ENCODE measurements around the gene FAAP20.

The FAAP20 gene

GRCh38 chr1:2175681-2176454 lies 18.7 kb downstream of the FAAP20 start:
- Mint-ChIP-seq H3K27me3 (no peaks in the 10 kb centered on the region), H3K4me3 (no peak overlapping the region), H3K36me3 (ENCODE audit: low read depth) (peaks cover 39% of the 10 kb centered on the region), H3K4me1 (ENCODE audit: low read depth) (peaks cover 7% of the 10 kb centered on the region), H3K27ac (no peak overlapping the region), H3K9me3 (no peaks in the 10 kb centered on the region)
- no peak for DNase-seq

DNA sequence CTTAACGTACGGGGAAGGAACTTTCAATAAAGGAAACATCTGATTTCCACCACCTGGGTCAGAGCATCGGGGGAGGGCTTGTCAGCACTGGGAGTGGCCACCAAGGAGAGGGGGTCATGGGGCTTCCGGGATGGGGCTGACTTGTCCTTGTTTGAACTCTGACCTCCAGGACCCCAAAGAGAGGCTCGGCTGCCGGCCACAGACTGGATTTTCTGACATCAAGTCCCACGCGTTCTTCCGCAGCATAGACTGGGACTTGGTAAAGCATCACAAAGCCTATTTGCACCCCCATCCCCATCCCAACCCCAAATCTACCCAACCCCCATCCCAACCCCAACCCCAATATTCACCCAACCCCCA lies 19.5 kb downstream of the FAAP20 start:
- peaks cover 7% of the 10 kb centered on the region for H3K4me1 Mint-ChIP-seq (ENCODE audit: low read depth)
- peaks cover 33% of the 10 kb centered on the region for H3K36me3 Mint-ChIP-seq (ENCODE audit: low read depth)
- H3K9me3 Mint-ChIP-seq = no peaks in the 10 kb centered on the region
- no peaks in the 10 kb centered on the region for H3K27me3 Mint-ChIP-seq
- H3K4me3 Mint-ChIP-seq = peak overlapping the region; percentile 42
- DNase-seq = no peak
- H3K27ac Mint-ChIP-seq = peak overlapping the region; percentile 17

DNA sequence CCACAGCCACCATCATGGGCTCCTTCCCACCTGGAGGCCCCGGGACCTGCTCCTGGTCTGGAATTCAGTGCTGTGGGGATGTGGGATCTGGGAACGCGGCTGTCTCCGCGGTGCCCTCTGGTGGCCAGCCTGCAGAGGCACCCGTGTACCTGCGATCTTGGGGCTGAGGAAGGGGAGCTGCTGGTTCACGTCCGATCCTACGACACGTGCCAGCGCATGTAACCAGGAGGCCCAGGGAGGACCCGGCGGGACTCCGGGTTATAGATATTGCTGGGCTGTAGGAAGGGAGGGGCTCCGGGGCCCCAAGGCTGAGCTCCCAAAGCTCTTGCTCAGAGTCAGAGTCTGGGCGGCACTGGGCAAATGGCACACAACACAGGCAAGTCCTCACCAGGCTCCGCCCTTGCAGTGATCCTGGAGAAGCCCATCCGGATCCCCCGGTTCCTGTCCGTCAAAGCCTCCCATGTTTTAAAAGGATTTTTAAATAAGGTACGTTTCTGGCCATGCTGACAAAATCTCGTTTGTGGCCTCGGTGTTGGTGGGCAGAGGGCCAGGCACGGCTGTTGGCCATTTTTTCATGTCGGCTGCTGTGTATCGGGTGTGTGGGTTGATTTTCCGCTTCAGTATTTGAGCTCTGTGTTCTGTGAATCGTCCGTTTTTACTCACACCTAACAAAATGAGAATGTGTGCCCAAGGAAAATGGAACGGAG lies 20.1 kb downstream of the FAAP20 start:
- H3K4me3 Mint-ChIP-seq = peak overlapping the region; percentile 42
- H3K9me3 Mint-ChIP-seq = no peaks in the 10 kb centered on the region
- H3K36me3 Mint-ChIP-seq (ENCODE audit: low read depth) = peaks cover 28% of the 10 kb centered on the region
- peak; percentile 66 for DNase-seq
- peaks cover 7% of the 10 kb centered on the region for H3K4me1 Mint-ChIP-seq (ENCODE audit: low read depth)
- peak overlapping the region; percentile 17 for H3K27ac Mint-ChIP-seq
- H3K27me3 Mint-ChIP-seq = no peaks in the 10 kb centered on the region

GRCh38 chr1:2173546-2174347 lies 20.8 kb downstream of the FAAP20 start:
- Mint-ChIP-seq H3K27ac (no peak overlapping the region), H3K9me3 (no peaks in the 10 kb centered on the region), H3K36me3 (ENCODE audit: low read depth) (peaks cover 25% of the 10 kb centered on the region), H3K4me1 (ENCODE audit: low read depth) (peaks cover 7% of the 10 kb centered on the region), H3K27me3 (no peaks in the 10 kb centered on the region), H3K4me3 (no peak overlapping the region)
- DNase-seq = no peak

DNA sequence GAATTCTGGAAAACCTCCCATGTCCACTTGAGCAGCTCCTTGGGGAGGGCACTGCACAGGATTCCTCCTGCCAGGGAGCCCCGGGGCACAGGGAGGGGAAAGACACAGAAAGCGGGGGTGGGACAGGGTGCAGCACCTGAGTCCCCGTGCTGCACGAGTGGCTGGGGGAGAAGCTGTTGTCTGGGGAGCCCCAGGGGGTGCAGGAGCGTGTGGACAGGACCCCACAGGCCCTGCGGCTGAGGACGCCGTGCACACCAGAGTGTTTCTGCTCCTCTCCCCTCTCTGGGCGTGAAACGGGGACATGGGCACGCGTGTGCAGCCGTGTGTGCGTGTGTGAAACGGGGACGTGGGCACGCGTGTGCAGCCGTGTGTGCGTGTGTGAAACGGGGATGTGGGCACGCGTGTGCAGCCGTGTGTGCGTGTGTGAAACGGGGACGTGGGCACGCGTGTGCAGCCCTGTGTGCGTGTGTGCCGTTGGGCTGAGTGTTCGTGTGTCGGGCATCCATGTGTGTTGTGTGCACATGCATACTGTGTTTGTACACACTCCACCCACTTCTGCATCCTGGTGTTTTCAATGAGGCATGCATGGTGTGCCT lies 21.9 kb downstream of the FAAP20 start:
- no peaks in the 10 kb centered on the region for H3K27me3 Mint-ChIP-seq
- no peaks in the 10 kb centered on the region for H3K9me3 Mint-ChIP-seq
- no peak for DNase-seq
- no peak overlapping the region for H3K4me3 Mint-ChIP-seq
- H3K36me3 Mint-ChIP-seq (ENCODE audit: low read depth) = peaks cover 21% of the 10 kb centered on the region
- no peak overlapping the region for H3K27ac Mint-ChIP-seq
- H3K4me1 Mint-ChIP-seq (ENCODE audit: low read depth) = peaks cover 7% of the 10 kb centered on the region

- H3K27ac Mint-ChIP-seq = no peak overlapping the region
- no peak overlapping the region for H3K4me3 Mint-ChIP-seq
- no peaks in the 10 kb centered on the region for H3K9me3 Mint-ChIP-seq
- H3K4me1 Mint-ChIP-seq (ENCODE audit: low read depth) = peaks cover 7% of the 10 kb centered on the region
- H3K36me3 Mint-ChIP-seq (ENCODE audit: low read depth) = peaks cover 21% of the 10 kb centered on the region
- DNase-seq = no peak
- H3K27me3 Mint-ChIP-seq = no peaks in the 10 kb centered on the region
Measured at GRCh38 chr1:2172012-2172411, 22.6 kb downstream of the FAAP20 start.

GRCh38 chr1:2170211-2170610 lies 24.4 kb downstream of the FAAP20 start:
- no peak overlapping the region for H3K27ac Mint-ChIP-seq
- peaks cover 16% of the 10 kb centered on the region for H3K36me3 Mint-ChIP-seq (ENCODE audit: low read depth)
- H3K4me3 Mint-ChIP-seq = no peak overlapping the region
- H3K9me3 Mint-ChIP-seq = no peaks in the 10 kb centered on the region
- DNase-seq = no peak
- no peaks in the 10 kb centered on the region for H3K27me3 Mint-ChIP-seq
- H3K4me1 Mint-ChIP-seq (ENCODE audit: low read depth) = peaks cover 7% of the 10 kb centered on the region

- Mint-ChIP-seq H3K27ac (no peak overlapping the region), H3K9me3 (no peaks in the 10 kb centered on the region), H3K27me3 (no peaks in the 10 kb centered on the region), H3K4me1 (ENCODE audit: low read depth) (peaks cover 2% of the 10 kb centered on the region), H3K36me3 (ENCODE audit: low read depth) (peaks cover 16% of the 10 kb centered on the region), H3K4me3 (no peak overlapping the region)
- no peak for DNase-seq
Measured at GRCh38 chr1:2169200-2169836, 25.3 kb downstream of the FAAP20 start.

DNA sequence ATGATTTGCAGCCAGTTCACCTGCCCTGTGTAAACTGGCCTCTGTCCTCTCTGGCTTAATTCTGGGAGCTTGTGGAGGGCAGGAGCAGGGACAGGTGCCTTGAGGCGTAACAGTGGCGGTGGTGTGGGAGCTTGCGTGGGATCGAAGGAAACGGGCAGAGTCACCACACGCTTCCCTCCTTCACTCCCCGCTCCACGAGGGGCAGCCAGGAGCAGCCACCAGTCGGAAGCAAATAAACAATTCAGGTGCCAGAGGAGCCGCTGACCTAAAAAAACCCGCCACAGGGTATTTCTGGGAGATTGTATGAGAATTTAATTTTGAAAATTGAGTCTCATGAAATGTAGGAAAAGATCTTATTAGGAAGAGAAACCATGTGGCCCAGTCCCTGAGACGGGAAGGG lies 26.0 kb downstream of the FAAP20 start:
- Mint-ChIP-seq H3K4me3 (no peak overlapping the region), H3K27ac (no peak overlapping the region), H3K27me3 (no peaks in the 10 kb centered on the region), H3K9me3 (no peaks in the 10 kb centered on the region), H3K4me1 (ENCODE audit: low read depth) (no peaks in the 10 kb centered on the region), H3K36me3 (ENCODE audit: low read depth) (peaks cover 19% of the 10 kb centered on the region)
- DNase-seq = no peak

DNA sequence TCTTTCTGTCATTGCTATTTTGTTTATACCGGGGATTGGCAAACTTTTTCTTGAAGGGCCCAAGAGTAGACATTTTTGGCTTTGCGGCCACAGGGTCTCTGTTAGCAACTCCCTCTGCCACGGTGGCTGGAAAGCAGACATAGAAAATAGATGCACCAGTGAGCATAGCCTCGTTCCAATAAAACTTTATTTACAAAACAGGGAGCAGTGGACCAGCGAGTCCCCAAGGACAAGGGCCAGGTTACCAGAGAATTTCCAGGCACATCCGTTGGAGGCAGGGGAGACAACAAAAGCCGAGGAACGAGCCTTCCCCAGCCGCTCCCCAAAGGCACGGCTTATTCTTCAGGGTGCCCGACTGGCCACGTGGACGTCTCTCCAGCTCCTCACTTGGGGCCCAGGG lies 26.5 kb downstream of the FAAP20 start:
- no peak for DNase-seq
- Mint-ChIP-seq H3K4me3 (no peak overlapping the region), H3K9me3 (no peaks in the 10 kb centered on the region), H3K4me1 (ENCODE audit: low read depth) (no peaks in the 10 kb centered on the region), H3K36me3 (ENCODE audit: low read depth) (peaks cover 20% of the 10 kb centered on the region), H3K27me3 (no peaks in the 10 kb centered on the region), H3K27ac (no peak overlapping the region)

DNA sequence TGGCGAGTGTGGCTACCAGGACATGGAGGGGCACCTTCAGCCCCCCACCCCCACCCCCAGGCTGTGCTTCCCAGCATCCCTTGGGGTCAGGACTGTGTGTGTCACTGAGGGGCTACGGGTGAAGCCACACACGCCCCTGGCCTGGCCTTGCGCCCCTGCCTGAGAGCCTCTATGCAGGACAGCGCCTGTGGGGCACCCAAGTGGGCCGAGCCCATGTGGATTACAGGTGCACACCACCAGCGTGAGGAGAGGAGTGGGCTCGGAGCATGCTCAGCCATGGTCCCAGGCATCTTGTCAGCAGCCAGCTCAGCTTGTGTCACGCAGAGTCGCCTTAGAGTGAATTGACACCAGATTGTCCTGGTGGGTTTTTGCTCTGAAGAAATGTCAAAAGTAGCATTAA lies 27.9 kb downstream of the FAAP20 start:
- H3K4me3 Mint-ChIP-seq = no peak overlapping the region
- H3K27ac Mint-ChIP-seq = no peak overlapping the region
- peaks cover 16% of the 10 kb centered on the region for H3K36me3 Mint-ChIP-seq (ENCODE audit: low read depth)
- no peaks in the 10 kb centered on the region for H3K9me3 Mint-ChIP-seq
- peaks cover 8% of the 10 kb centered on the region for H3K4me1 Mint-ChIP-seq (ENCODE audit: low read depth)
- no peaks in the 10 kb centered on the region for H3K27me3 Mint-ChIP-seq
- DNase-seq = no peak

DNA sequence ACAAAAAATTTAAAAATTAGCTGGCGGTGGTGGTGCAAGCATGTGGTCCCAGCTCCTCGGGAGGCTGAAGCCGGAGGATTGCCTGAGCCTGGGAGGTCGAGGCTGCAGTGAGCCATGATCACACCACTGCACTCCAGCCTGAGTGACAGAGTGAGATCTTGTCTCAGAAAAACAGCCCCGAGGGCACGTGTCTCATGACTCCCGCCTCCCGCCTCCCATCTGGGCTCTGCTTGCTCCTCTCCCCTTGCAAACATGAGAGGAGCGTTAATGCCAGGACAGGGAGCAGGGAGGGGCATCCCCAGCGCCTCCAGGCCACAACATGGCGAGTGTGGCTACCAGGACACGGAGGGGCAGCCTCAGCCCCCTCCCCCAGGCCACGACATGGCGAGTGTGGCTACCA lies 28.3 kb downstream of the FAAP20 start:
- Mint-ChIP-seq H3K36me3 (ENCODE audit: low read depth) (peaks cover 14% of the 10 kb centered on the region), H3K4me1 (ENCODE audit: low read depth) (peaks cover 8% of the 10 kb centered on the region), H3K27me3 (no peaks in the 10 kb centered on the region)

DNA sequence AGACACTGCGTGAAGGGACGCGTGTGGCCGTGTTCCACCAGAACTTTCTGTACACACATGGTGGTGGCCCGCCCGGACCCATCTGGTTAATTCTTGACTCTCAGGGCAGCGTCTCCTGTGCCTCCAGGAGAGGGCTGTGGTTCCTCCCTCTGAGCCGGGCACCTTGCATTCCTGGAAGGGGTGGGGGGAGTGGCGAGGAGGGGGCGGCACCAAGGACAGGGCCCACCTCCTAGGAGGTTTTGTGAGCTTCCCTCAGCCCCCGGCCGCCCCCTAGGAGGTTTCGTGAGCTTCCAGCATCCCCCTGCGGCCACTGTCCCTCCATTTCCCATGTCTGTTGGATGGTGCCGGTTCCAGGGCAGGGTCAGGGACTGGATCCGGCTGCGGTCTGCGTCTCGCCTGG lies 28.9 kb downstream of the FAAP20 start:
- Mint-ChIP-seq H3K27me3 (no peaks in the 10 kb centered on the region), H3K4me3 (no peak overlapping the region), H3K27ac (no peak overlapping the region), H3K4me1 (ENCODE audit: low read depth) (peaks cover 8% of the 10 kb centered on the region), H3K9me3 (no peaks in the 10 kb centered on the region), H3K36me3 (ENCODE audit: low read depth) (peaks cover 14% of the 10 kb centered on the region)
- no peak for DNase-seq

More for the DNA sequence above, 28.3 kb downstream of the FAAP20 start:
- Mint-ChIP-seq H3K4me3 (no peak overlapping the region), H3K27ac (no peak overlapping the region), H3K9me3 (no peaks in the 10 kb centered on the region)
- DNase-seq = no peak

- no peak for DNase-seq
- Mint-ChIP-seq H3K4me1 (ENCODE audit: low read depth) (peaks cover 8% of the 10 kb centered on the region), H3K9me3 (no peaks in the 10 kb centered on the region)
Measured at GRCh38 chr1:2163205-2163604, 31.4 kb downstream of the FAAP20 start.

More at GRCh38 chr1:2163205-2163604, 31.4 kb downstream of the FAAP20 start:
- H3K4me3 Mint-ChIP-seq = no peak overlapping the region
- H3K27me3 Mint-ChIP-seq = no peaks in the 10 kb centered on the region
- H3K27ac Mint-ChIP-seq = no peak overlapping the region
- H3K36me3 Mint-ChIP-seq (ENCODE audit: low read depth) = peaks cover 25% of the 10 kb centered on the region

Data from activated T-cell treated with anti-CD3 and anti-CD28 coated beads, Interleukin-2, amount 50 U/mL, for 24 hours (primary cell).